ENCODE measurements around the gene BANP.

Gene BANP

GRCh38 chr16:88009563-88010342 is 58.5 kb downstream of the BANP start:
- no peak for DNase-seq (ENCODE audit: low read depth, low spot score)
- no peak overlapping the region for H3K4me3 ChIP-seq (ENCODE audit: low read depth, low read length)
- in situ Hi-C loops (cut with HindIII; ENCODE audit: low sequenced_read_pairs), result no loop called here
- TF ChIP-seq CTCF (IDR thresholded peaks at IDR 0.05; ENCODE audit: low read depth, low read length), result no peak

- TF ChIP-seq CTCF (IDR thresholded peaks at IDR 0.05; ENCODE audit: low read depth, low read length), result no peak
Measured at GRCh38 chr16:88010343-88010967, 59.2 kb downstream of the BANP start.

GRCh38 chr16:88010968-88011483 is 59.8 kb downstream of the BANP start:
- no peak for TF ChIP-seq CTCF (IDR thresholded peaks at IDR 0.05; ENCODE audit: low read depth, low read length)
- no peak for DNase-seq (ENCODE audit: low read depth, low spot score)
- in situ Hi-C loops (cut with HindIII; ENCODE audit: low sequenced_read_pairs), result no loop called here

More at GRCh38 chr16:88010343-88010967, 59.2 kb downstream of the BANP start:
- DNase-seq (ENCODE audit: low read depth, low spot score), result no peak
- no peak overlapping the region for H3K4me3 ChIP-seq (ENCODE audit: low read depth, low read length)
- in situ Hi-C loops (cut with HindIII; ENCODE audit: low sequenced_read_pairs), result no loop called here

GRCh38 chr16:88012360-88012759 is 61.1 kb downstream of the BANP start:
- no peak overlapping the region for H3K4me3 ChIP-seq (ENCODE audit: low read depth, low read length)
- in situ Hi-C loops (cut with HindIII; ENCODE audit: low sequenced_read_pairs), result no loop called here
- no peak for DNase-seq (ENCODE audit: low read depth, low spot score)
- TF ChIP-seq CTCF (IDR thresholded peaks at IDR 0.05; ENCODE audit: low read depth, low read length), result no peak

More at GRCh38 chr16:88010968-88011483, 59.8 kb downstream of the BANP start:
- no peak overlapping the region for H3K4me3 ChIP-seq (ENCODE audit: low read depth, low read length)

GRCh38 chr16:88013091-88013609 is 61.9 kb downstream of the BANP start:
- in situ Hi-C loops (cut with HindIII; ENCODE audit: low sequenced_read_pairs), result no loop called here
- no peak for TF ChIP-seq CTCF (IDR thresholded peaks at IDR 0.05; ENCODE audit: low read depth, low read length)

GRCh38 chr16:88013766-88014251 is 62.6 kb downstream of the BANP start:
- in situ Hi-C loops (cut with HindIII; ENCODE audit: low sequenced_read_pairs), result no loop called here
- TF ChIP-seq CTCF (IDR thresholded peaks at IDR 0.05; ENCODE audit: low read depth, low read length), result no peak
- DNase-seq (ENCODE audit: low read depth, low spot score), result no peak
- no peak overlapping the region for H3K4me3 ChIP-seq (ENCODE audit: low read depth, low read length)

More at GRCh38 chr16:88013091-88013609, 61.9 kb downstream of the BANP start:
- peak; percentile 29 for DNase-seq (ENCODE audit: low read depth, low spot score)
- H3K4me3 ChIP-seq (ENCODE audit: low read depth, low read length), result no peak overlapping the region
